Esophagus muscularis mucosa (tissue), 3 donors: ENCODE measurements around the gene OTOGL.

Source experiments
- POLR2AphosphoS5 ChIP-seq, 2 donors: sonication (generic); formaldehyde crosslinking; IDR thresholded peaks; one replicate each; pipeline ENCODE4 v1.6.1; 2017; ENCODE audit warnings: antibody characterized with exemption in 2 of 2
- TF ChIP-seq, protein P1 (sequence below), 3 experiments: fragments of 200-600 bp in 2 of 3; fragments of 450-650 bp in 1 of 3; sonication (generic) in 2 of 3; IDR thresholded peaks; one replicate each; pipeline ENCODE4 v1.5.1; 2017 to 2019; ENCODE audit warnings: antibody characterized with exemption in 3 of 3, mild to moderate bottlenecking in 2 of 3, moderate library complexity in 1 of 3

DNA sequence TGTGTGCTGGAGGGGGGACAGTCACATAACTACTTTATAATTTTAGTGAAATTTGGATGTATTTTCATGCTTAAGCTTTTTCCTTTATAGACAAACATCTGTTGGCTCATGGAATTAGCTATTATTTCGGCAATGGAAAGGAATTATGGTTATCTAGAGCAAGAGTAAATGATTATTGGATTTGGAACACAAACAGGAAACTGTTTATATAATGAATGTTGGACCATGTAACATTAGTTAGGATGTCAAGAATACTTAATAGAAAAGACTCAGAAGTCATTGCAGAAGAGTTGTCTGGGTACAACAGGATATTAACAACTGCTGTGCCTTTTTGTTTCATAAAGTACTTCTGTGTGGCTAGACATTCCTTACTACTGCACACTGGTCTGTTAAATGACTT is 108.7 kb downstream of the OTOGL start:
- no peak for TF ChIP-seq POLR2AphosphoS5 (IDR thresholded peaks at IDR 0.05)
- TF ChIP-seq, protein P1, sequence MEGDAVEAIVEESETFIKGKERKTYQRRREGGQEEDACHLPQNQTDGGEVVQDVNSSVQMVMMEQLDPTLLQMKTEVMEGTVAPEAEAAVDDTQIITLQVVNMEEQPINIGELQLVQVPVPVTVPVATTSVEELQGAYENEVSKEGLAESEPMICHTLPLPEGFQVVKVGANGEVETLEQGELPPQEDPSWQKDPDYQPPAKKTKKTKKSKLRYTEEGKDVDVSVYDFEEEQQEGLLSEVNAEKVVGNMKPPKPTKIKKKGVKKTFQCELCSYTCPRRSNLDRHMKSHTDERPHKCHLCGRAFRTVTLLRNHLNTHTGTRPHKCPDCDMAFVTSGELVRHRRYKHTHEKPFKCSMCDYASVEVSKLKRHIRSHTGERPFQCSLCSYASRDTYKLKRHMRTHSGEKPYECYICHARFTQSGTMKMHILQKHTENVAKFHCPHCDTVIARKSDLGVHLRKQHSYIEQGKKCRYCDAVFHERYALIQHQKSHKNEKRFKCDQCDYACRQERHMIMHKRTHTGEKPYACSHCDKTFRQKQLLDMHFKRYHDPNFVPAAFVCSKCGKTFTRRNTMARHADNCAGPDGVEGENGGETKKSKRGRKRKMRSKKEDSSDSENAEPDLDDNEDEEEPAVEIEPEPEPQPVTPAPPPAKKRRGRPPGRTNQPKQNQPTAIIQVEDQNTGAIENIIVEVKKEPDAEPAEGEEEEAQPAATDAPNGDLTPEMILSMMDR (IDR thresholded peaks at IDR 0.05): no peak
